HUES6 (cell line): ENCODE measurements around the gene GCLC.

Experiments used
- H3K27ac ChIP-seq: 2 replicates; pipeline ENCODE4 v1.7.0; 2013; ENCODE audit warnings: low read depth, mild to moderate bottlenecking, low read length, inconsistent platforms
- H3K27me3 ChIP-seq: 2 replicates; pipeline ENCODE4 v1.6.1; 2013; ENCODE audit warnings: low read length; ENCODE audit not compliant: control insufficient read depth, insufficient read depth
- H3K36me3 ChIP-seq: 2 replicates; pipeline ENCODE4 v1.6.1; 2013; ENCODE audit warnings: low read length; ENCODE audit not compliant: control insufficient read depth, insufficient read depth
- H3K4me1 ChIP-seq: 2 replicates; pipeline ENCODE4 v1.6.1; 2013; ENCODE audit warnings: low read length; ENCODE audit not compliant: control insufficient read depth, insufficient read depth
- H3K4me3 ChIP-seq: 2 replicates; pipeline ENCODE4 v1.5.1; 2013; ENCODE audit warnings: low read depth, low read length
- H3K9ac ChIP-seq: one replicate; pipeline ENCODE4 v1.6.1; 2013; ENCODE audit warnings: mild to moderate bottlenecking, low read length
- H3K9me3 ChIP-seq: 2 replicates; pipeline ENCODE4 v1.6.1; 2013; ENCODE audit warnings: low read depth, low read length; ENCODE audit not compliant: control insufficient read depth, insufficient read depth

The GCLC gene

GRCh38 chr6:53504512-53504911 is 40.4 kb downstream of the GCLC start:
- no peak overlapping the region for H3K9ac ChIP-seq
- no peaks in the 10 kb centered on the region for H3K4me1 ChIP-seq
- peaks cover 91% of the 10 kb centered on the region for H3K36me3 ChIP-seq
- H3K27me3 ChIP-seq, result no peaks in the 10 kb centered on the region
- H3K27ac ChIP-seq, result no peak overlapping the region
- no peak overlapping the region for H3K4me3 ChIP-seq
- H3K9me3 ChIP-seq, result no peaks in the 10 kb centered on the region

GRCh38 chr6:53503060-53503459 is 41.8 kb downstream of the GCLC start:
- Histone ChIP-seq H3K4me3 (no peak overlapping the region), H3K4me1 (no peaks in the 10 kb centered on the region), H3K27me3 (no peaks in the 10 kb centered on the region), H3K9ac (no peak overlapping the region), H3K9me3 (no peaks in the 10 kb centered on the region), H3K27ac (no peak overlapping the region), H3K36me3 (peaks cover 89% of the 10 kb centered on the region)

GRCh38 chr6:53501432-53501831 is 43.5 kb downstream of the GCLC start:
- no peaks in the 10 kb centered on the region for H3K27me3 ChIP-seq
- no peaks in the 10 kb centered on the region for H3K9me3 ChIP-seq
- no peaks in the 10 kb centered on the region for H3K4me1 ChIP-seq
- no peak overlapping the region for H3K4me3 ChIP-seq
- H3K36me3 ChIP-seq, result peaks cover 82% of the 10 kb centered on the region
- no peak overlapping the region for H3K27ac ChIP-seq
- no peak overlapping the region for H3K9ac ChIP-seq

- peaks cover 69% of the 10 kb centered on the region for H3K36me3 ChIP-seq
- no peaks in the 10 kb centered on the region for H3K27me3 ChIP-seq
- no peaks in the 10 kb centered on the region for H3K9me3 ChIP-seq
- no peak overlapping the region for H3K27ac ChIP-seq
- H3K4me3 ChIP-seq, result no peak overlapping the region
- no peaks in the 10 kb centered on the region for H3K4me1 ChIP-seq
- no peak overlapping the region for H3K9ac ChIP-seq
Measured at GRCh38 chr6:53500095-53500494, 44.8 kb downstream of the GCLC start.

- Histone ChIP-seq H3K4me3 (no peak overlapping the region), H3K4me1 (no peaks in the 10 kb centered on the region), H3K27ac (no peak overlapping the region), H3K27me3 (no peaks in the 10 kb centered on the region), H3K9me3 (no peaks in the 10 kb centered on the region), H3K9ac (no peak overlapping the region), H3K36me3 (peaks cover 59% of the 10 kb centered on the region)
Measured at GRCh38 chr6:53499094-53499493, 45.8 kb downstream of the GCLC start.

GRCh38 chr6:53498649-53499048 is 46.3 kb downstream of the GCLC start:
- no peak overlapping the region for H3K9ac ChIP-seq
- H3K9me3 ChIP-seq, result no peaks in the 10 kb centered on the region
- H3K36me3 ChIP-seq, result peaks cover 55% of the 10 kb centered on the region
- H3K27me3 ChIP-seq, result no peaks in the 10 kb centered on the region
- no peak overlapping the region for H3K27ac ChIP-seq
- no peak overlapping the region for H3K4me3 ChIP-seq
- H3K4me1 ChIP-seq, result no peaks in the 10 kb centered on the region

GRCh38 chr6:53497905-53498304 is 47.0 kb downstream of the GCLC start:
- Histone ChIP-seq H3K4me3 (no peak overlapping the region), H3K9me3 (no peaks in the 10 kb centered on the region), H3K36me3 (peaks cover 48% of the 10 kb centered on the region), H3K27me3 (no peaks in the 10 kb centered on the region), H3K9ac (no peak overlapping the region), H3K4me1 (no peaks in the 10 kb centered on the region; the same call in 1 of the 2 replicates), H3K27ac (no peak overlapping the region)

GRCh38 chr6:53496797-53497375 is 48.0 kb downstream of the GCLC start:
- Histone ChIP-seq H3K27ac (no peak overlapping the region), H3K4me3 (no peak overlapping the region), H3K4me1 (no peaks in the 10 kb centered on the region; the same call in 1 of the 2 replicates), H3K9me3 (no peaks in the 10 kb centered on the region), H3K9ac (no peak overlapping the region), H3K27me3 (no peaks in the 10 kb centered on the region), H3K36me3 (peaks cover 41% of the 10 kb centered on the region)

GRCh38 chr6:53495506-53496499 is 49.1 kb downstream of the GCLC start:
- Histone ChIP-seq H3K27ac (no peak overlapping the region), H3K9ac (no peak overlapping the region), H3K4me1 (no peaks in the 10 kb centered on the region; the same call in 1 of the 2 replicates), H3K4me3 (no peak overlapping the region), H3K36me3 (peaks cover 32% of the 10 kb centered on the region), H3K27me3 (no peaks in the 10 kb centered on the region), H3K9me3 (no peaks in the 10 kb centered on the region)

- Histone ChIP-seq H3K27me3 (no peaks in the 10 kb centered on the region), H3K4me1 (no peaks in the 10 kb centered on the region; the same call in 1 of the 2 replicates), H3K9ac (no peak overlapping the region), H3K4me3 (no peak overlapping the region), H3K9me3 (no peaks in the 10 kb centered on the region), H3K36me3 (peaks cover 14% of the 10 kb centered on the region), H3K27ac (no peak overlapping the region)
Measured at GRCh38 chr6:53494076-53494475, 50.8 kb downstream of the GCLC start.

- H3K4me3 ChIP-seq, result no peak overlapping the region
- H3K27ac ChIP-seq, result no peak overlapping the region
- H3K4me1 ChIP-seq, result no peaks in the 10 kb centered on the region; the same call in 1 of the 2 replicates
- no peak overlapping the region for H3K9ac ChIP-seq
- no peaks in the 10 kb centered on the region for H3K27me3 ChIP-seq
- H3K9me3 ChIP-seq, result no peaks in the 10 kb centered on the region
- peaks cover 11% of the 10 kb centered on the region for H3K36me3 ChIP-seq
Measured at GRCh38 chr6:53493635-53494025, 51.3 kb downstream of the GCLC start.
